ENCODE measurements around the gene HIP1R.
A peak's percentile ranks its signal among the peaks of the same experiment; 100 is the strongest.

DNA sequence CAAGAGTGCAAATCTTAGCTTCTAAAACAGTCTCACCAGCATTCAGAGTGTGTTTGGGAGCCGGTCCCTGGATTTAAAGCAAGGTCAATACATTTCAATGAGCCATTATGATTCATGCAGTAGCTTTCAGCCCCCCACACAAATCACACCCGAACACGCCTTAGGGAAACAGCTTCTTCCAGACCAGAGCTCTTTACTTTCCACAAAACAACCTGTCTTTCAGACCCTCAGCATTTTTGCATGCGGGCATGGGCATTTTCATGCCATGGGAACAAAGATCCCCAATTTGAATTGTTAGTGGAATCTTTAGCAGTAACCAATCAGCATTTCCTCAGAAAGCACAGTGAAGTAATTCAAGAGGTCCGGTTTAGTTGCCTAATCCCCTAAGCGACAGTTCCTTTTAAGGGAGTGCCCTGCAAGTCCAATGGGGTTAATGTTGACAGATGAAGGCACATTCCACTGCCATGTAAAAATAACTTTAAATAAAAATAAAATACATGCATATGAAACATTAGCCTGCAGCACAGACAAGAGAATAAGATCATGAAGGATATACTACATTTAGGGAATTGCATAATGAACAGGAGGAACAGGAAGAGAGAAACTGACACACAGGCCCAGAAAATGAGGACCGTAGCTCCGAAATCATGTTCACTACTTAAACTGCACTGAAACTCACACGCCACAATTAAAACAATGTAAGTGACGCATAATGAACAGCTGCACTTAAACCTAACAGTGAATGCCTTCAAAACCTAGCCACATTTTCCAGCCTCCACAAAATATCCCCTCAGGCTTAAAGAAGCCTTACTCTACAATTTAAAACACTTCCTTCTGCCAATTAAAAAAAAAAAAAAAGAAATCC lies 56.6 kb downstream of the HIP1R start:
- TF ChIP-seq, protein P1, sequence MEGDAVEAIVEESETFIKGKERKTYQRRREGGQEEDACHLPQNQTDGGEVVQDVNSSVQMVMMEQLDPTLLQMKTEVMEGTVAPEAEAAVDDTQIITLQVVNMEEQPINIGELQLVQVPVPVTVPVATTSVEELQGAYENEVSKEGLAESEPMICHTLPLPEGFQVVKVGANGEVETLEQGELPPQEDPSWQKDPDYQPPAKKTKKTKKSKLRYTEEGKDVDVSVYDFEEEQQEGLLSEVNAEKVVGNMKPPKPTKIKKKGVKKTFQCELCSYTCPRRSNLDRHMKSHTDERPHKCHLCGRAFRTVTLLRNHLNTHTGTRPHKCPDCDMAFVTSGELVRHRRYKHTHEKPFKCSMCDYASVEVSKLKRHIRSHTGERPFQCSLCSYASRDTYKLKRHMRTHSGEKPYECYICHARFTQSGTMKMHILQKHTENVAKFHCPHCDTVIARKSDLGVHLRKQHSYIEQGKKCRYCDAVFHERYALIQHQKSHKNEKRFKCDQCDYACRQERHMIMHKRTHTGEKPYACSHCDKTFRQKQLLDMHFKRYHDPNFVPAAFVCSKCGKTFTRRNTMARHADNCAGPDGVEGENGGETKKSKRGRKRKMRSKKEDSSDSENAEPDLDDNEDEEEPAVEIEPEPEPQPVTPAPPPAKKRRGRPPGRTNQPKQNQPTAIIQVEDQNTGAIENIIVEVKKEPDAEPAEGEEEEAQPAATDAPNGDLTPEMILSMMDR (conservative IDR thresholded peaks at IDR 0.05; ENCODE audit: low read depth, low read length), result no peak
- no peak for TF ChIP-seq MXI1 (IDR thresholded peaks at IDR 0.05; ENCODE audit: borderline replicate concordance, low read depth, low read length)
- no peak for TF ChIP-seq MAFK (IDR thresholded peaks at IDR 0.05; ENCODE audit: low read depth, low read length)
- peak; percentile 34; the same call in 1 of the 2 replicates for TF ChIP-seq BHLHE40 (IDR thresholded peaks at IDR 0.05; ENCODE audit: low read depth, low read length)
- no peak for TF ChIP-seq SMC3 (IDR thresholded peaks at IDR 0.05; ENCODE audit: low read depth, low read length)
- TF ChIP-seq RAD21 (IDR thresholded peaks at IDR 0.05; ENCODE audit: low read length), result no peak

All from IMR-90 (cell line).